Inferior parietal cortex (tissue), 1 donor: ENCODE data around the gene TRIM40.
"Not testable (repeated sequence)": the region's sequence is repeated elsewhere in the genome, so short reads cannot be mapped to it uniquely, and the experiment has no call there.

Source experiments
- DNase-seq: peaks from one replicate; pipeline ENCODE4 v3.0.0-alpha.2; 2016; ENCODE audit errors: extremely low spot score

Gene TRIM40

DNA sequence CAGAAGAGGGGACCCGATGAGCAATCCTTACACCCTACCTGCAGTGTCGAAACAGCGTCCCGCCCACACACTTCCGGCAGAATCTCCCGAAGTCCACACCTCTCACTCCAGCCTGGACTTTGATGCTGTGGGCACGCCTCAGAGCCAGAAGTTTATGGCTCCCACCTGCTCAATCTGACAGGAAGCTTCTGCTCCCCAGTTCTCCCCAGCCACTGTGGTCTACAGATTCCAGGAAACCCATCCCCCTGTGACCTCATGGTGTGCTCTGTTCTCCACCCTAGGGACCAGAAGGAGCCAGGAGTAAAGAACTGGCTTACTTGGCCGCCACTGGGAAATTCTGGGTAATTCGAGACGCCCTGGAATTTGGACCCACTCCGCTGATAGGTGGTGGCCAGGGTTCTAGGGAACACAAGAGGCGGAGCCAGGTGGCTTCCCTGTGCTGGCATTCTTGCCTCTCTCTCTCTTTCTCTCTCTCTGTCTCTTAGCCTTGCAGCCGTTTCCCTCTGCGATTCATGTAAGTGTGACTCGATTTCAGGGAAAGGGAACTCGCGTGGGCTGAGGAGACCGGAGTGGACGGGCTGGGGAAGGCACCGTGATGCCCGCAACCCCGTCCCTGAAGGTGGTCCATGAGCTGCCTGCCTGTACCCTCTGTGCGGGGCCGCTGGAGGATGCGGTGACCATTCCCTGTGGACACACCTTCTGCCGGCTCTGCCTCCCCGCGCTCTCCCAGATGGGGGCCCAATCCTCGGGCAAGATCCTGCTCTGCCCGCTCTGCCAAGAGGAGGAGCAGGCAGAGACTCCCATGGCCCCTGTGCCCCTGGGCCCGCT is 27.4 kb downstream of the TRIM40 start, which contains the start of gene TRIM15:
Gene TRIM15, plus strand, starts transcription at position 457 of the 828 bp plus-strand sequence. Its CDS starts 139 bp downstream, at position 596.
- DNase-seq, result no peak

DNA sequence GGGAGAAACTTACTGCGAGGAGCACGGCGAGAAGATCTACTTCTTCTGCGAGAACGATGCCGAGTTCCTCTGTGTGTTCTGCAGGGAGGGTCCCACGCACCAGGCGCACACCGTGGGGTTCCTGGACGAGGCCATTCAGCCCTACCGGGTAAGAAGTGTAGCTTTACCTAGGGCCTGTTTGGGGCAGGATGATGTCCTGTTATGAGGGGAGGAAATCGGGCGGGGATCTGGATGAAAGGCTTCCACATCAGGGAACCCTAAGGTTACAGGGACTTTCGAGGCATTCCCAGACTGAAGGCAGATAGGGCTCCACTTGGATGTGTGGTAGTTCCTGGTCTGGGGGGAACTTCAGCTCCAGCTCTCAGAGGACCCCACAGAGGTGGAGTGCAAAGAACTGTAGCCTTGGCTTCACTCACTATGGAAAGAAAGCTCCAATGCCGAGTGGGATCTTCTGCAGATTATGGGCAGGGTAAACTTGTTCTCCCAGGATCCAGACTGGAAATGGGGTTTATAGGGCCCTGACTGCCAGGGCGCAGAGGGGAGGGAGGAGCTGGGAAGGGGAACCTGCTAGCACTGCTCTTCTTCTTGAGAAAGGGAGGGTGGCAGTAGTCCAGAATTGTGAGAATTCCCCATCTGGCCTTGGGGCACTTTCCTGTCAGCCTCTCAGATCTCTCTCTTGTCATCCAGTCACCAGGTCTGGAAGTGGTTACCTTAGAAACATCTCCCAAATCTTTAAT is 28.1 kb downstream of the TRIM40 start:
- DNase-seq, result no peak

DNA sequence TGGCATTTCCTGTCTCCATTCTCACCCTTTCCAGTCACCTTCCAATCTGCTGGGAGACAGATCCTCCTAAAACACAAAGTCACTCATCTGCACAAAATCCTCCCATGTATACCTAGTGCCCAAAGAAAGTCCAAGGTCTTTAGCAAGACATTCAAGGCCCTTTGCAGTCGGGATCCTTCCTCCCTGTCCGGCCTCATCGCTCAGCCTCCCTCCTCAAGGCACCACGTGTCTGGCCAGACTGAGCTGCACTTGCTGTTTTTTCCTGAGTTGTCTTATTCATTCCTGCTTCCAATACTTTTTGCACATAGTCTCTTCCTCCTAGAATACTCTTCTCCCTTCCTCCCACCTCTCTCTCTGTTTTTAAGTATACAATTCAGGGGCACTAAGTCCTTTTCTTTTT is 28.8 kb downstream of the TRIM40 start:
- no peak for DNase-seq

DNA sequence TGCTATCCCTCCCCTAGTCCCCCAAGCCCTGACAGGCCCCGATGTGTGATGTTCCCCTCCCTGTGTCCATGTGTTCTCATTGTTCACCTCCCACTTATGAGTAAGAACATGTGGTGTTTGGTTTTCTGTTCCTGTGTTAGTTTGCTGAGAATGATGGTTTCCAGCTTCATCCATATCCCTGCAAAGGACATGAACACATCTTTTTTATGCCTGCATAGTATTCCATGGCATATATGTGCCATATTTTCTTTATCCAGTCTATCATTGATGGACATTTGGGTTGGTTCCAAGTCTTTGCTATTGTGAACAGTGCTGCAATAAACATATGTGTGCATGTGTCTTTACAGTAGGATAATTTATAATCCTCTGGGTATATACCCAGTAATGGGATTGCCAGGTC is 29.3 kb downstream of the TRIM40 start:
- not testable (repeated sequence) for DNase-seq

DNA sequence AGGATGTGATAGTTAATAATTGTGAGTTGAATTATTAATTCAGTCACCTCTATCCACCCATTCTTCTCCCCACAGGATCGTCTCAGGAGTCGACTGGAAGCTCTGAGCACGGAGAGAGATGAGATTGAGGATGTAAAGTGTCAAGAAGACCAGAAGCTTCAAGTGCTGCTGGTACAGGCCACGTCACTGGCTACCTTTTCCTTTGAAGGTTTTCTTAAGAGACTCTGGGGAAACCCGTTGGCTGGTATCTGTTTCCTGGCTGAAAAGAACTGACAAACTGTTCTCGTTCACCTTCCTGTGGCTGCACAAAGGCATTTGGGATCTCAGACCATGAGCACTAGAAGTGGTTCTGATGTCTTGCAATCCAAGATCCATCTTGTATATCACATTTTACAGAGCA is 31.2 kb downstream of the TRIM40 start:
- no peak for DNase-seq

DNA sequence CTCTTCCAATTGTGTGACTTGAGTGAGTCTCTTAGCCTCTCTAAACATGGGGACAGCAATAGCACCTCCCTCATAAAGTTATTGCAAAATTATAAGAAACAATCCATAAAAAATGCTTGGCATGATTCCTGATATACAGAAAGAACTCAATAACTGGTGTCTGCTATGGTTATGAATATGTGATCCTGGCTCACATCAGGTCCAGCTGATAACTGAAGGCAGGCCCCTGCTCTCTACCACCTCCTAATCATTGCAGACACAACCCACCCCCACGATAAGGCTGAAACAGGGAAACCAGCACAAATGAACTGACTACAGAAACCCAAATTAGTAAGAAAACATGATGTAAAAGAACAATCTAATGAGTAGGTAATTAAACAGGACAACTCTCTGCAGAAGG is 32.8 kb downstream of the TRIM40 start:
- DNase-seq, result no peak

DNA sequence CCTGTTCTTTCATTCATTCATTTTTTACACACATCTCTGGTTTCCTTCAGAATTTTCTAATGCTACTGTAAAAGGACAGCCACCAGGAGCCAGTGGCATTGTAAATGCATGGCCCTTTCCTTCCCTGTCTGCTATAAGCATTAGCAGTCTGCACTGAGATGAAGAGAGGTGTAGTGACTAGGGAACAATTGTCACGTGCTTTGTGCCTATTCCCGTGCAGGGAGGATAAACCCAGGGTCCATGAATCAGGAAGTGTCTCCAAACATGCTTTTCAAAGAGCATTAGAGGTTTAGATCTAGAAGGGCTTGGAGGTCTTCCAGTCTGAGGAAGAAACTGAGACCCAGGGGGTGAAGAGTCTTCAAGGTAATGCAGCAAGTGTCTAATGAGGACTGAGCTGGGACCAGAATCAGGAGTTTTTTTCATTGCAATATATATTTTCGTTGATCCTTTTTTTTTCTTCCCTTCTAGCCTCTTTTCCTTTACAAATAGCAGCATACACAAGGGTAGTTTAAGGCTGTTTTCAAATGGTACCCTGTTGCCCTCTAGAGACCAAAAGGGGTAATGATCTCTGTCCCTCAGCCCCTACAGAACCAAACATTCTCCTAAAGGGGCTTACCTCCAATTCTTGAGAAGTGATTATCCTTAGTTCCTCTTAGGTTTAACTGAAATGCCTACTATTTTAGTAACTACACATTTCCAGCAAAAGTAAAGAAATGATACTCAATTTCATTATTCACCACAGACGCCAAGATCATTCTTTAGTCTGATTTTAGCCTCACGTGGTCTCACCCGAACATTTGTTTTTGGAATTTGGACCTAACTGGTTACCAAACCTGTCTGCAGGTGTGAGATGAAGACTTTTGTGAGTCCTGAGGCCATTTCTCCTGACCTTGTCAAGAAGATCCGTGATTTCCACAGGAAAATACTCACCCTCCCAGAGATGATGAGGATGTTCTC is 34.0 kb downstream of the TRIM40 start:
- peak; percentile 62 for DNase-seq

DNA sequence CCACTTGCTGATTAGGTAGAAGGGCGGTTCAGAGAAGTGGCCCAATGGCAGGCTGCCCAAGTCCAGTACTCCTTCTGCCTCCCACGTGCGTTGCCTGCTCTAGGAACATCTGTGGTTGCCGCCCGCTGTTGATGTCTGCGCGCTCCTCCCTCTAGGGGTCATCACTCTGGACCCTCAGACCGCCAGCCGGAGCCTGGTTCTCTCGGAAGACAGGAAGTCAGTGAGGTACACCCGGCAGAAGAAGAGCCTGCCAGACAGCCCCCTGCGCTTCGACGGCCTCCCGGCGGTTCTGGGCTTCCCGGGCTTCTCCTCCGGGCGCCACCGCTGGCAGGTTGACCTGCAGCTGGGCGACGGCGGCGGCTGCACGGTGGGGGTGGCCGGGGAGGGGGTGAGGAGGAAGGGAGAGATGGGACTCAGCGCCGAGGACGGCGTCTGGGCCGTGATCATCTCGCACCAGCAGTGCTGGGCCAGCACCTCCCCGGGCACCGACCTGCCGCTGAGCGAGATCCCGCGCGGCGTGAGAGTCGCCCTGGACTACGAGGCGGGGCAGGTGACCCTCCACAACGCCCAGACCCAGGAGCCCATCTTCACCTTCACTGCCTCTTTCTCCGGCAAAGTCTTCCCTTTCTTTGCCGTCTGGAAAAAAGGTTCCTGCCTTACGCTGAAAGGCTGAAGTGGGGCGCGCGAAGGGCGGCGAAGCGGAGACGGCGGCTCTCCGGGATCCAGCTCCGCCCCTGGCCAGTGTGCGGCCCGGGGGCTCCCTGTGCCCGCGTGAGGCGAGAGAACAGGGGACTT is 35.9 kb downstream of the TRIM40 start:
- DNase-seq, result no peak

DNA sequence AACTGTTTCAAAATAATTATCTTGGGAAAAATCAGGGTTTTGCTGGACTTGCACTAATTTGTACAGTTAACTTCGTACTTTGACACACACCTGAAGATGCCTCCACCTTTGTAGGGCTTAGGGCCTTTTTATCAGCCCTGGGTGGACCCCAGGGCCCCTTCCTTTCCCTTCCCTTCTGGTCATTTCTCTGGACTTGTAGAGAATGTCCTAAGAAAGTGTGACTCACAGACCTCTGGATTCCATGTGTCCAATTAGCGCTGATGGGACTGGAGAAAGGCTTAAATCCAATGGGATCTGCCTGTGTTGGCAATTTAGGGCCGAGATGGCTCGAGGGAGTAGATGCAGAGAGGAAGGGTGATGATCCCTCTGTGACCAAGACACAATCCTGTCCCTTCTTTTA is 36.7 kb downstream of the TRIM40 start:
- no peak for DNase-seq

DNA sequence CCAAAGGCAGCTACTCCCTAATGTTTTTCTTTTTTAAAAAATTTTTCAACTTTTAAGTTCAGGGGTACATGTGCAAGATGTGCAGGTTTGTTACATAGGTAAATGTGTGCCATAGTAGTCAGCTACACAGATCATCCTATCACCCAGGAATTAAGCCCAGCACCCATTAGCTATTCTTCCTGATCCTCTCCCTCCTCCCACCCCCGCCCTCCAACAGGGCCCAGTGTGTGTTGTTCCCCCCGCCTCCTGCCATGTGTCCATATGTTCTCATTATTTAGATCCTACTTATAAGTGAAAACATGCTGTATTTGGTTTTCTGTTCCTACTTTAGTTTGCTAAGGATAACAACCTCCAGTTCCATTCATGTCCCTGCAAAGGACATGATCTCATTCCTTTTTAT is 39.8 kb downstream of the TRIM40 start:
- no peak for DNase-seq

DNA sequence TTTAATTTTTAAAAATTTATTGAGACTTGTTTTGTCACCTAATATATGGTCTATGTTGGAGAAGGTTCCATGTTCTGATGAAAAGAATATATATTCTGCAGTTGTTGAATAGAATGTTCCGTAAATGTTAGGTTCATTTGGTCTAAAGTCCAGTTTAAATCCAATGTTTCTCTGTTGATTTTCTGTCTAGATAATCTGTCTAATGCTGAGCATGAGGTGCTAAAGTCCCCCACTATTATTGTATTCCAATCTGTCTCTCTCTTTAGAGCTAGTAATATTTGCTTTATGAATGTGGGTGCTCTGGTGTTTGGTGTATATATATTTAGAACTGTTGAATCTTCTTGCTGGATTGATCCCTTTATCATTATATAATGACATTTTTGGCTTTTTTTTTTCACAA is 42.9 kb downstream of the TRIM40 start:
- DNase-seq, result no peak

DNA sequence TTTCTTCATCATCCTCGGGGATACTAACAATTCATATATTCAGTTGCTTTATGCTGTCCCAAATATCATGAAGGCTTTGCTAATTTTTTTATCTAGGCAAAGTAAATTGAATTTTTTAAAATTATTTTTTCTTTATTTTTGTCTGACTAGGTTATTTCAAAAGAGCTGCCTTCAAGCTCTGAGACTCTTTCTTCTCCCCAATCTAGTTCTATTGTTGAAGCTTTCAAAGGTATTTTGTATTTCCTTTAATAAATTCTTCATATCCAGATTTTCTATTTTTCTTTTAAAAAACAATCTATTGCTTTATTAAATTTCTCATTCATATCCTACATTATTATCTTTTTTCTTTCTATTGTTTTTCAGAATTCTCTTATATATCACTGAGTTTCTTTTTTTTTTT is 44.2 kb downstream of the TRIM40 start:
- no peak for DNase-seq

DNA sequence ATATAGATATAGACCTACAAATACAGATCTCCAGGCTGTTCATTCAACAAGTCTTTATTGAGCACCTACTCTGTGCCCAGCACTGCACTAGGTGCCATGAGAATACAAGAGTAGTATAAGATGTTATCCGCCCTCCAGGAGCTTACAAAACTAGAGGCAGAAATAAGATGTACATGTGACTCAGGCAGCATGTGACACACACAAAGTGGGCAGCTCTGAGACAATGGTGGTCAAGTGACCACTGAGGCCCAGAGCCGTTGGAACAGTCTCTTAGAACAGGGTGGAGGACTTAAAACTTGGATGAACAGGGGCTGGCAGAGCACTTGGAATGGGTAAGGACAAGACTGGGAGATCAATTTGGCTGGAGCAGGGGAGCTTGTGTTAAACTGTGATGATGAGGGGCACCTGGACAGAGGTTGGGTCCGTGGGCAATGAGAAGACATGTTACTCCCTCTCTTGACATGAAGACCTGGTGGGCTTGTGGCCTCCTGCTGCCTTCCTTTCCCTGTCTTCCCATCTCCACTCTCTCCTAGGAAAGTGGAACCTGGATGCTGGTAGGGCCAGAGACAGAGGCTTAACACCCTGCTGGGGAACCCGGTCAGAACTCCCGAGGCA is 48.6 kb downstream of the TRIM40 start:
- DNase-seq, result no peak

DNA sequence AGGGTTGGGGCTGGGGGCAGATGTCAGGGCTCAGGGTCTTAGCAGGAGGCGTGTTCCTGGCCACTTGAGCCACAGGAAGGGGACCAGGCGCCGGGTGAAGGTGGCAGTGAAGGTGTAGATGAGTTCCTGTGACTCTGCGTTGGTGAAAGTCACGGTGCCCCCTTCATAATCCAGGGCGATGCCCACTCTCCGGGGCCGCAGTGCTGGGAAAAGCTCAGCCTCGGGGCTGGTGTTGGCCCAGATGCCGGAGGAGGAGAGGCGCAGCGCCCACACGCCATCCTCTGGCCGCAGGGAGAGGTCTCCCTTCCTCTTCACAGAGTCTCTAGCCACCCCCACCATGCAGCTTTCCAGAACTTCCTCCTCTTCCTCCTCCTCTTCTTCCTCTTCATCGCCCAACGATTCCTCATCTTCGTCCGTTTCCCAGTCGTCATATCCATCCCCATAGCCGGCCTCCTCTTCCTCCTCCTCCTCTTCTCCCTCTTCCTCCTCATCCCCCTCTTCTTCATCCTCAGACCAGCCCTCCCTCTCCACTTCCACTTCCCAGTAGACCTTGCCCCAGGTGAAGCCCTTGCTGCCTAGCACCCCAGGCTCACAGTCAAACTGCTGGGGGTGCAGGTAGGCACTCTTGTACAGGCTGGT is 50.0 kb downstream of the TRIM40 start:
- DNase-seq, result no peak

DNA sequence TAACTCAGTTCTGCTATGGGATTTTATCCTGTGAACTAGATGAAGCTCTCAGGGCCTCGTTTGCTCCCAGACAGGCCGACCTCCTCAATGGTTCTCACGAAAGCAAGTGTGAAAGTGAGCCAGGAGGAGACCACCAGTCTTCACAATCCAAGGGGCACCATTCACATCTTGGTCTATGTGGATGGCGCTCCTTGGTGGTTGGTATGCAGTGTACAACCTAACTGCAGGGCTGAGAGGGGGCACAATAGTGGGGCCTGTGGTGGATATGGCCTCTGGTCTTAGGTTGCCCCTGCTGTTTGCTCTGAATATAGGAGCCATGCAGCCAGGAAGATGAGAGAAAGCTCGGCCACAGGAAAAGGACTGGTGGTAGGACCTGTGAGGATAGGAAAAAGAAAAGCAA is 52.6 kb downstream of the TRIM40 start:
- no peak for DNase-seq

DNA sequence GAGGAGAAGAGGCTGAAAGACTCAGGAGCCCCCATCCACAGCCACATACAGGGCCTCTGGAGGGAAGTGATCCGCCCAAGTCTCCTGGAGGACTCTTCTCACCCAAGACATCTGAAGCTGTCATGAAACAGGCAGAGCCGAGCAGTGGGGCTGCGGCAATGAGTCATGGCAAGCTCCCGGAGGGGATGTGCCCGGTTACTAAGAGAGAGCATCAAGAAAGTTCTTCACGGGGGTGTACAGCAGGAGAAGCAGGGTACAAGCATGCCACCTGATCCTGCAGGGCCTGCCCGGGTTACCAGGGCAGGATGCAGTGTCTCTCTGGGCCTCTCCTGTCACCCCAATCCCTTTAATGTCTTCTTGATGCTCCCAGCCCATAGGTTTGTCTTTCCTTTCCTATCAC is 56.1 kb downstream of the TRIM40 start:
- no peak for DNase-seq

DNA sequence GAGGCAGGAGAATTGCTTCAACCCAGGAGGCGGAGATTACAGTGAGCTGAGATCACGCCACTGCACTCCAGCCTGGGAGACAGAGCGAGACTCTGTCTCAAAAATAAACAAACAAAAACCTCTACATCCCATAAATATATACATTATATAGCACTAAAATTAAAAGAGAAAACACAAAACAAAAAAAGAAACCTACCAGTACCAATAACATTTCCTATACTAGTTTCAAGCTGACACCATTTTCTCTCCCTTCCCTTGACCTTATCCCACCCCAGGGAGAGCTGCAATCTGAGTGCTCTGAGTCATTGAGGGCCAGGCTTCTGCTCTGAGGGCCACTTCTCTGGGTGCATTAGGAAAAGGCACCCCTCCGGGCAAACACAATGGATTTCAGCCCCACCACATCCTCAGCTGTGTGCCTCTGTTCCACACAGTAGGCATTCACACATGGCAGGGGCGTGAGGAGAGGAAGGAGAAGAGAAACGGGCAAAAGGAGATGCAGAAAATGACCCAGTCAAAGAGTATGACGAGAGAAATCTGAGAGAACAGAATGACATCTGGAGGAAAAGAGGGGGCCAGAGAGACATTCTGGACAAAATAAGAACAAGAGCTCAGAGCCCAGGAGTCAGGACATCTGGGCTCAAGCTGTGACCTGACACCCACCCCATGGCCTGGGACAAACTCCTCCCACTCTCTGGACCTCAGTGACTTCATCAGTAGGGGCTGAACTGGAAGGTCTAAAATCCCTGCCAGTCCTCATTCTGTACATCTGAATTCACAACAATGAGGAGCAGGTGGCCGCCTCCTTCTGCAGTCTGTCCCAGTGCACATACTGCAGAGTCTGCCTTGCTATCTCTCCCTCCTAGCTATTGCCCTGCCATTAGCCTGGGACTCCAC is 59.1 kb downstream of the TRIM40 start:
- no peak for DNase-seq

DNA sequence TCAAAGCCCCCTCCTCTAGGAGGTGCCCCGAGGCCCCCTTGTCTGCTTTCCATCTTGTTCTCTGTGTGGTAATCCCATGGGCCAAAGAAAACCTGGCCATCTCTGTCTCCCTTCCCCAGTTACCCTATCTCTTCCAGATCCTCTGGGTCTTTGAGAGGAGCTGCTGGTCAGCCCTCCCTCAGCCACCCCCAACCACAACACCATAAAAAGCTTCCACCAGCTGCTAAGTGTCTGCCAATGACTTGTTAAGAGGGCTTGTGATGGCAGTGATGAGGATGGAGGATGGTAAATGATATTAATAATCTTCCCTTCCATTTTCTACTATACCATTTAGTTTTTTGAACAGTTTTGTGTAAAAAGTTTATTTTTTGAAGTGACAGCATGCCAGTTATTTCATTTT is 60.0 kb downstream of the TRIM40 start:
- DNase-seq, result no peak

DNA sequence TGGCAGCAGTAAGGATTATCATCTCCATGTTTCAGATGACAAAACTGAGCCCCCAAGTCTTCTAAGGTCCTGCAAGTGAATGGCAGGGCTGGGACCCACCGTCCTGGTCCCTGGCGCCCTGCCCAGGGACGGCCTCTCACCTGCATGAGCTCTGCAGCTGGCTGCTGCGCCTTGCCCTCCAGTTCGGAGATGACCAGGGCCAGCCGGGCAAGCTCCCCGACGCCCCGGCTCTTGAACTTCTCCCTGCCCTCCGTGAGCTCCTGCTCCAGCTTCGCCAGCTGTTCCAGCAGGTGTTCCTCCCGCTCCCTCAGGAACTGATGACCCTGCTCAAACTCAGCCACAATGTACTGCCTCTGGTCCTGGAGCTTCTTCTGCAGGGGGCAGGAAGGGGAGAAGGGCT is 60.4 kb downstream of the TRIM40 start:
- no peak for DNase-seq
